ENCODE data around the gene AK5.

- no peak for TF ChIP-seq POLR2A (IDR thresholded peaks at IDR 0.05)
- no peak for TF ChIP-seq CTCF (IDR thresholded peaks at IDR 0.05)
Measured at GRCh38 chr1:77553568-77554291, 271.9 kb downstream of the AK5 start.
